Lower leg skin (tissue), 3 donors: ENCODE data around the gene PCBP2.

Experiments
- POLR2A ChIP-seq, 2 donors: fragments of 450-650 bp; IDR thresholded peaks; one replicate each; pipeline ENCODE4 v1.6.1; 2016 to 2017; ENCODE audit warnings: antibody characterized with exemption in 2 of 2, mild to moderate bottlenecking in 1 of 2, moderate library complexity in 1 of 2
- TF ChIP-seq, protein P1 (sequence below), 3 donors: fragments of 450-650 bp; IDR thresholded peaks; one replicate each; pipeline ENCODE4 v1.5.1; 2016; ENCODE audit warnings: antibody characterized with exemption in 3 of 3, mild to moderate bottlenecking in 3 of 3, moderate library complexity in 2 of 3

DNA sequence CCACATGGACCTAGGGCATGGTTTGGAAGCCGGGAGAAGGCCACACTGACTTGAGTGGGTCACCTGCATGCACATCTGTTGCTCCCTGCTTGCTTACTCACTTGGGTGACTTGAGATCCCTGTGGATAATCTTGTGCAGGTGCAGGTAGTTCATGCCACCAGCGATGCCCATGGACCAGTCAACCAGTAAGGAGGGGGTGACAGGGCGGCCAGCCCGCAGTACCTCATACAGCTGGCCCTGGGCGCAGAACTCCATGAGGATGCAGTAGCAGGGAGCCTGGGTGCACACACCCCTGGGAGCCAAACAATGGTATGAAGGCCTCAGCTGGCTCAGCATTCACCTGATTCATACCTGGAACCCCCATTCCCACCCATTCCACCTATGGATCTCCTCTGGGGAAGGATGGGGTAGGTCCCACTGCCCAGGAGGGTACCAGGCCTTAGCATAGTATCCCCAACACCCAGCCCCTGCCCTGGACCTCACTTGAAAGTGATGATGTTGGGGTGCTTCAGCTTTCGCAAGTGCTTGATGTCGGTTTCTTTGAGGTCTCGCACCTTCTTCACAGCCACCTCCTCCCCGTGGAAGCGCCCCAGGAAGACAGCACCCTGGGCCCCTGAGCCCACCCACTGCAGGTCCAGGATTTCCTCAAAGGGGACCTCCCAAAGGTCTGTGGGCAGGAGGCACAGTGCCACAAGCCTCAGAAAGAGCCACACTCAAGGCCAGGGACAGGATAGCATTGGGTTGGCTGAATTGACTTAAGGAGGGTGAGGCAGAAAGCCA lies 34.2 kb downstream of the PCBP2 start:
- no peak for TF ChIP-seq POLR2A (IDR thresholded peaks at IDR 0.05)
- TF ChIP-seq, protein P1, sequence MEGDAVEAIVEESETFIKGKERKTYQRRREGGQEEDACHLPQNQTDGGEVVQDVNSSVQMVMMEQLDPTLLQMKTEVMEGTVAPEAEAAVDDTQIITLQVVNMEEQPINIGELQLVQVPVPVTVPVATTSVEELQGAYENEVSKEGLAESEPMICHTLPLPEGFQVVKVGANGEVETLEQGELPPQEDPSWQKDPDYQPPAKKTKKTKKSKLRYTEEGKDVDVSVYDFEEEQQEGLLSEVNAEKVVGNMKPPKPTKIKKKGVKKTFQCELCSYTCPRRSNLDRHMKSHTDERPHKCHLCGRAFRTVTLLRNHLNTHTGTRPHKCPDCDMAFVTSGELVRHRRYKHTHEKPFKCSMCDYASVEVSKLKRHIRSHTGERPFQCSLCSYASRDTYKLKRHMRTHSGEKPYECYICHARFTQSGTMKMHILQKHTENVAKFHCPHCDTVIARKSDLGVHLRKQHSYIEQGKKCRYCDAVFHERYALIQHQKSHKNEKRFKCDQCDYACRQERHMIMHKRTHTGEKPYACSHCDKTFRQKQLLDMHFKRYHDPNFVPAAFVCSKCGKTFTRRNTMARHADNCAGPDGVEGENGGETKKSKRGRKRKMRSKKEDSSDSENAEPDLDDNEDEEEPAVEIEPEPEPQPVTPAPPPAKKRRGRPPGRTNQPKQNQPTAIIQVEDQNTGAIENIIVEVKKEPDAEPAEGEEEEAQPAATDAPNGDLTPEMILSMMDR (IDR thresholded peaks at IDR 0.05) = no peak
